Measurements from ENCODE around the gene BRD4. TPM values are rescaled to one million over a fixed set of nuclear protein-coding genes. Genes with fewer than 3 reads are reported as not detected.
A peak's percentile ranks its signal among the peaks of the same experiment; 100 is the strongest.

The BRD4 gene
- total RNA-seq, 4 donors from 2014 or later = 7.7 to 38.2 (median 31.3) TPM

DNA sequence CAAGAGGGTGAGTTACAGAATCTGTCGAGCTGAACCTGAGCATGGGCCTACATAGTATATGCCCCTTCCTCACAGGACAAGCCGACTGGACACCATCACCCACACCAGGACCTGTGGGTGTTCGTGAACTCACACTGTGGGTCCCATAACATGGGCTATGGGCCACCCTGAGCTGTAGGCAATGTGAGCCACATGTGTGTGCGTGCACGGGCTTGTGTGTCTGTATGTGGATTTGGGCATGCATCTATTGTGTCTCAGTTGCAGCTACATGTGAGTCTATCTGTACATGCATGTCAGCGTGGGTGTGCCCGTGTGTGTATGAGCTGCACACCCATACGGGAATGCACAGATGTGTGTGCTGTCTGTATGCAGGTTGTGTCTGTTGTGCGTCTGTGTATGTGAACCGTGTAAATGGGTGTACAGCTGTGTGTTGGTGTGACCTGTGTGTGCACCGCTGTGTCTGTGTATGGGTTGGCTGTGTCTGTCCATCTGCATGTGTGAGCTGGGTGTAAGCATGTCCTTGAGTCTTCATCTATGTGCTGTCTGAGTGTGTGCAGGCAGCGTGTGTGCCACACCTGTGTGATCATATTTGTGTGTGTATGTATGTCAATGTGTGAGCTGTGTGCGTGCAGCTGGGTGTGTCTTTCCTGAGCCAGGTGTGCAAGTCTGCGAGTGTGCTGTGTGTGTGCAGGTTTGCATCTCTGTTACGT is 133.2 kb downstream of the BRD4 start:
- H3K9me3 ChIP-seq = no peaks in the 10 kb centered on the region
- peak overlapping the region; percentile 61 to 80 (median 75) for H3K4me3 ChIP-seq
- H3K36me3 ChIP-seq = peaks cover 0 to 13% (median 0%) of the 10 kb centered on the region in 3 donors
- intact Hi-C loops (cut with DNase I) = no loop called here
- no peak for DNase-seq
- TF ChIP-seq, protein P1, sequence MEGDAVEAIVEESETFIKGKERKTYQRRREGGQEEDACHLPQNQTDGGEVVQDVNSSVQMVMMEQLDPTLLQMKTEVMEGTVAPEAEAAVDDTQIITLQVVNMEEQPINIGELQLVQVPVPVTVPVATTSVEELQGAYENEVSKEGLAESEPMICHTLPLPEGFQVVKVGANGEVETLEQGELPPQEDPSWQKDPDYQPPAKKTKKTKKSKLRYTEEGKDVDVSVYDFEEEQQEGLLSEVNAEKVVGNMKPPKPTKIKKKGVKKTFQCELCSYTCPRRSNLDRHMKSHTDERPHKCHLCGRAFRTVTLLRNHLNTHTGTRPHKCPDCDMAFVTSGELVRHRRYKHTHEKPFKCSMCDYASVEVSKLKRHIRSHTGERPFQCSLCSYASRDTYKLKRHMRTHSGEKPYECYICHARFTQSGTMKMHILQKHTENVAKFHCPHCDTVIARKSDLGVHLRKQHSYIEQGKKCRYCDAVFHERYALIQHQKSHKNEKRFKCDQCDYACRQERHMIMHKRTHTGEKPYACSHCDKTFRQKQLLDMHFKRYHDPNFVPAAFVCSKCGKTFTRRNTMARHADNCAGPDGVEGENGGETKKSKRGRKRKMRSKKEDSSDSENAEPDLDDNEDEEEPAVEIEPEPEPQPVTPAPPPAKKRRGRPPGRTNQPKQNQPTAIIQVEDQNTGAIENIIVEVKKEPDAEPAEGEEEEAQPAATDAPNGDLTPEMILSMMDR (IDR thresholded peaks at IDR 0.05) = no peak
- TF ChIP-seq POLR2A (IDR thresholded peaks at IDR 0.05) = no peak
- H3K27ac ChIP-seq = peak overlapping the region; percentile 90 to 98 (median 96)
- peaks cover 32 to 74% (median 43%) of the 10 kb centered on the region in 3 donors for H3K4me1 ChIP-seq
- WGBS, 2 donors = 54 to 76% methylated on average over 7 to 11 of the region's 15 CpGs
- H3K27me3 ChIP-seq = peaks cover 0 to 73% (median 0%) of the 10 kb centered on the region in 4 donors

DNA sequence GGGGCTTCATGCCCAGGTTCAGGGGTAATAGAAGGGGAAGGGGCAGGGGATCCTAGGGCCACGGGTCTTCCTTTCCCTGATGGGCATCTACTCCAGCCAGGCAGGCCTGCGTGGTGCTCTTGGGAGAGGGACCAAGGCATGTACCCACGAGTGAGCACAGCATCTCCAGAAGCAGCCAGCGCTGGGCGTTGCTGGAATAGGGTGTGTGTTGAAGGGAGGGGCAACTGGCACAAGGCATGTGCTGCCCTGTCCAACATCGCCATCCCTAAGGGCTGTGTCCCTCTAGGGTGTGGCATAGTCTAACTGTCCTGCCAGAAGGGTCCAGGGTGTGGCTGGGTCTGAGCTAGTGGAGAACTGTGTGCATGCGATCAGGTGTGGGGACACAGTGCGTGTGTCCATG is 134.4 kb downstream of the BRD4 start:
- DNase-seq = no peak
- H3K36me3 ChIP-seq = peaks cover 0 to 23% (median 0%) of the 10 kb centered on the region in 3 donors
- WGBS, 2 donors = 7 to 18% methylated on average over 7 of the region's 8 CpGs
- peak overlapping the region in 3 of 4 donors; percentile 71 to 80 (median 79) for H3K4me3 ChIP-seq
- peaks cover 32 to 77% (median 43%) of the 10 kb centered on the region in 3 donors for H3K4me1 ChIP-seq
- no peaks in the 10 kb centered on the region for H3K9me3 ChIP-seq
- H3K27ac ChIP-seq = peak overlapping the region; percentile 90 to 98 (median 94)
- intact Hi-C loops (cut with DNase I) = no loop called here
- TF ChIP-seq, protein P1 (IDR thresholded peaks at IDR 0.05) = no peak
- peak in 1 of 4 donors; percentile 17 for TF ChIP-seq POLR2A (IDR thresholded peaks at IDR 0.05)
- peaks cover 0 to 77% (median 0%) of the 10 kb centered on the region in 4 donors for H3K27me3 ChIP-seq

DNA sequence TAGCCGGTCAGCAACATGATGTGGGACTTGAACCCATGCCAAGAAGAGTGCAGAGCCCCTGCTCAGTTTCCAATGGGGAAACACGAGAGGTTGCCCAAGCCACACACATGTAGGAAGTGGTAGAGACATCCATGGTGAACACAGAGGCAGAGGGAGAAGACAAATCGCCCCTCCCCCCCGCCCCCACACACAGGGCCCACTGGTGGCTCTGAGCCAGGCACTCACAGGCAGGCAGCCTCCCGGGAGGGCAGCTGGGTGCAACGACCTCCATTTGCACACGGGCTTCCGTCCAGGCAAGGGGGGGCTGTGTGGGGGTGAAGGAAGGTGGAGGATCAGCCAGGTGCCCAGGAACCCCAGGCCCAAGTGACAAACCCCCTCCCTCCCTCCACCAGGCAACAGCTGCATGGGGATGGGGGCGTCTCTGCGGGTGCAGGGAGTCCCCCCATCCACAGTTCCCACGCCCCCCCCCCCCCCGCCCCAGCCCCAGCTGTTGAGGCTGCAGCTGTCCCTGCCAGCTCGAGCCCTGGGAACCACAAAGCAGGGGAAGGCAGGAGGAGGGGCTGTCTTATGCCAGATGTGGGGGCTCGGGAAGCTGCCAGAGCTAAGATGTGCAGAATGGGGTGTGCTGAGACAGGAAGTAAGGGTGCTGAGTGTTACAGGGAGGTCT is 134.9 kb downstream of the BRD4 start:
- 8 to 11% methylated on average over 3 to 4 of the region's 14 CpGs for WGBS, 2 donors
- intact Hi-C loops (cut with DNase I) = no loop called here
- no peaks in the 10 kb centered on the region for H3K9me3 ChIP-seq
- DNase-seq = no peak
- peaks cover 32 to 77% (median 43%) of the 10 kb centered on the region in 3 donors for H3K4me1 ChIP-seq
- peaks cover 0 to 29% (median 0%) of the 10 kb centered on the region in 3 donors for H3K36me3 ChIP-seq
- no peak for TF ChIP-seq POLR2A (IDR thresholded peaks at IDR 0.05)
- TF ChIP-seq, protein P1 (IDR thresholded peaks at IDR 0.05) = no peak
- H3K27me3 ChIP-seq = peaks cover 0 to 77% (median 0%) of the 10 kb centered on the region in 4 donors
- H3K4me3 ChIP-seq = peak overlapping the region in 3 of 4 donors; percentile 16 to 80 (median 71)
- peak overlapping the region; percentile 90 to 98 (median 94) for H3K27ac ChIP-seq

DNA sequence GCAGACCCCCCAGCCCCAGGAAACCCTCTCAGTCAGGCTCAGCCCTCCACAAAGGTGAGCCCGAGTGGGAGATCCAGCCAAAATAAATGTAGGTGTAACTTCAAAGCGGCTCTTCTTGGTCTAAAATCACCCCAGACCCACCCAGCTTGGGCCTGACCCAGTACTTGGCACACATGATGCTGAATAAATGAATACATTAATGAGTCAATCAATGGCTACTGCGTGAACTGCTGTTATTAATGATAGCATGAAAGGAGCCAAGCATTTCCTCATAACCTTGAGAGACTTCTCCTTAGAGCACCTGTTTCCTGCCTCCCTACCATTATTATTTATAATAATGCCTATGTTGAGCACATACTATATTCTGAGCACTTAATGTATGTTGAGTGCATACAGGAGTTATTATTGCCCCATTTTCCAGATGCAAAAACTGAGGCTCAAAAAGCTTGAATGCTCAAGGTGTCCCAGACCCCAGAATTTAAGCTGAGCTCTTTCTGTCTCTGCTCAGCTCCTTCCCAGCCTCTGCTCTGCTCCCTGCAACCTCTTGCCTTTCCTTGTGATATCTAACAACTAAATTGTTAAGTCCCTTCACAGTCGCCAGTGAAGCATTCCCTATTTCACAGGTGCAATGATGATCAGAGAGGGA is 135.9 kb downstream of the BRD4 start:
- Histone ChIP-seq H3K4me1 (peaks cover 32 to 77% (median 43%) of the 10 kb centered on the region in 3 donors), H3K36me3 (peaks cover 6 to 38% (median 8%) of the 10 kb centered on the region in 3 donors), H3K9me3 (no peaks in the 10 kb centered on the region), H3K4me3 (peak overlapping the region in 3 of 4 donors; percentile 36 to 71 (median 51)), H3K27me3 (peaks cover 0 to 78% (median 0%) of the 10 kb centered on the region in 4 donors), H3K27ac (peak overlapping the region; percentile 90 to 98 (median 94))
- intact Hi-C loops (cut with DNase I) = no loop called here
- TF ChIP-seq, protein P1 (IDR thresholded peaks at IDR 0.05) = no peak
- no peak for TF ChIP-seq POLR2A (IDR thresholded peaks at IDR 0.05)
- DNase-seq = no peak
- 22 to 40% methylated on average over 2 to 4 of the region's 4 CpGs for WGBS, 2 donors
